Suppressor macrophage (primary cell): Measurements from ENCODE around the gene SARS2.
A peak's percentile ranks its signal among the peaks of the same experiment; 100 is the strongest.
"Not testable (repeated sequence)": the region's sequence is repeated elsewhere in the genome, so short reads cannot be mapped to it uniquely, and the experiment has no call there.

Experiments
- DNase-seq, 4 experiments: peaks; one replicate each; pipeline ENCODE4 v3.0.0-alpha.2; 2020 to 2022

SARS2 gene

GRCh38 chr19:38889803-38890202 is 40.8 kb downstream of the SARS2 start:
- no peak for DNase-seq

- DNase-seq, result no peak
Measured at GRCh38 chr19:38888876-38889275, 41.7 kb downstream of the SARS2 start.

GRCh38 chr19:38884691-38885090 is 45.9 kb downstream of the SARS2 start:
- not testable (repeated sequence) for DNase-seq

- no peak for DNase-seq
Measured at GRCh38 chr19:38883286-38883685, 47.3 kb downstream of the SARS2 start.

- DNase-seq, result no peak
Measured at GRCh38 chr19:38880882-38881609, 49.5 kb downstream of the SARS2 start.

- no peak for DNase-seq
Measured at GRCh38 chr19:38880076-38880881, 50.3 kb downstream of the SARS2 start.

GRCh38 chr19:38879400-38879751 is 51.2 kb downstream of the SARS2 start:
- DNase-seq, result no peak

- DNase-seq, result no peak
Measured at GRCh38 chr19:38878575-38879399, 51.8 kb downstream of the SARS2 start.

- DNase-seq, result peak in 3 of 4 experiments; percentile 42 to 59 (median 55)
Measured at GRCh38 chr19:38877781-38878574, 52.6 kb downstream of the SARS2 start, which contains the start of gene RINL. Gene RINL (minus strand): TSS chr19:38878275. CDS start chr19:38876742, 1,533 bp downstream.

- peak; percentile 13 to 57 (median 40) for DNase-seq
Measured at GRCh38 chr19:38875656-38876395, 54.7 kb downstream of the SARS2 start.

- DNase-seq, result not testable (repeated sequence)
Measured at GRCh38 chr19:38873400-38873799, 57.2 kb downstream of the SARS2 start.

- no peak for DNase-seq
Measured at GRCh38 chr19:38870612-38871011, 60.0 kb downstream of the SARS2 start.

- peak; percentile 71 to 94 (median 78) for DNase-seq
Measured at GRCh38 chr19:38869836-38870607, 60.5 kb downstream of the SARS2 start.

- DNase-seq, result peak in 2 of 4 experiments; percentile 25 to 49
Measured at GRCh38 chr19:38869160-38869835, 61.3 kb downstream of the SARS2 start.

GRCh38 chr19:38868551-38868950 is 62.0 kb downstream of the SARS2 start:
- no peak for DNase-seq

- DNase-seq, result no peak
Measured at GRCh38 chr19:38867171-38867780, 63.3 kb downstream of the SARS2 start.
